Measurements from ENCODE around the gene CSF3R.
"Not testable (repeated sequence)": the region's sequence is repeated elsewhere in the genome, so short reads cannot be mapped to it uniquely, and the experiment has no call there.

CSF3R gene

DNA sequence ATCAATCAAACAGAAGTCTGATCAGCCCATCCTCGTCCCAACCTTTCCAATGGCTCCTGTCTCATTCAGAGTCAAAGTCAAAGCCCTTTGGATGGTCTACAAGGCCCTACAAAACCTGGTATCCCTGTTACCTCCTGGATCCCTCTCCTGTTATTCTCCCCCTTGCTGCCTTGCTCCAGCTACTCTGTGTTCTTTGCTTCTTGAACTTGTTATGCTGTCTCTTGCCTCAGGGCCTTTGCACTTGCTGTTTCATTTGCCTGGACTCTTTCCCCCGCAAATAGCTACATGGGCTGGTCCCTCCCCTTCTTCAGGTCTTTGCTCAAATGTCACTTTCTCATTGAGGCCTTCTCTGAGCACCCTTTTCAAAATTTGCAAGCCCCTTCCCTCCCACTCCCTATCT lies 1.4 kb upstream of the CSF3R start:
- in situ Hi-C loops (cut with MboI; ENCODE audit: low sequenced_read_pairs): no loop called here

DNA sequence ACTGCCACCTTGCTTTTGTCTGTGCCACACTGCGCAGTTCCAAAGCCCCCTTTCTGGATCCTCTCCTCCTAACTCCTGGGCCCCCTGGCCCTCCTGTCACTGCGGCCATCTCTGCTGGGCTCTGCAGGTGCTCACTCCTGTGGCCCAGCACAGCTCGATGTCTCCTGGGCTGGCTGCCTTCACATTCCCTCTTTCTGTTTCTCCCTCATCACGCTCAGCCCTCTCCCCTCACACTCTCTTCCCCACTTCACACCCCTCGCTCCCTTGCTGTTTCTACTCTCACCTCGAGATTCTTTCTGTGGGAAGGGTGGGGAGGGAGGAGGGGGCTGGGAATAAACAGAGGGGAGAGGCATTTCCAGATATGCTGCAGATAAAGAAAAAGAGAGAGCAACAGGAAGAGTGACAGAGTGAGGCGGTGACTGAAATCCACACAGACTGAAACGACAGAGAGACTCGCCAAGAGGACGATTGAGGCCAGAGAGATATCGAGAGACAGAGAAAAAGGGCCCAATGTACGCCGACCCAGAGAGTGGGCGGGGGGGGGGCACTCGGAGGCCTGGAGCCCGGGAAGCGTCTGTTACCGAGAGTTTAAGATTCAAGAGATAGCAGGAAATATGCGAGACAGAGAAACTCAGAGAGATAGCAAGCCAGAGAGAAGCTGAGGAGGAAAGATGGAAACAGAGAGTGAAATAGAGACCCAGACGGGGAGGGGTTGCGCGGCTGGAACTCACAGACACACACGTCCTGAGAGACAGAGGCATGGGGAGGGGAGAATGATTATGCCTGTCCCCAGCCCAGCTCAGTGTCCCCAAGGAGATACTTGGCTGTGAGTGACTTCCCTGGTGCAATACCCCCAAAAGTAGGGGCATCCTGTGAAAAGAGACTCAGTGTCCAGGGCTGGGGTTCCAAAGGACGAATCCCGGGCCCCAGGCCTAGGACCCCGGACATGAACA lies 666 bp downstream of the CSF3R start:
- in situ Hi-C loops (cut with MboI; ENCODE audit: low sequenced_read_pairs): no loop called here

DNA sequence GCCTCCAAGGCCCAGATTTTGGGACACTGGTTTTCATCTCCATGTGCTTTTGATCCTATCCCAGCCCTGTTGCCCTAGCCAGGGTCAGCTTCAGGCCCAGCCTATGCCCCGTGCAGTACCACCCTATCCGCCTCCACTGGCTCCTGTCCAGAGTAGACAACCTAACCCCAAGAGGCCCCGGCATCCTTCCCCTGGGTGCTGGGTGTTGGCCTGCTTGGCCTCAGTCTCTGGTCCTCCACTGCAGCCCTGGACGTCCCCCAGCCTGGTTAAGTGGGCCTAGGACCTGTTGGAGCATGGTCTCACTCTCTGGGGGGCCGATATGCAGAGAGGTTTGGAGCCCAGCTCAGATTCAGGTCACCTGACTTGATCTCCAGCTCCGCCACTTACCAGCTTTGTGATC lies 1.6 kb downstream of the CSF3R start:
- in situ Hi-C loops (cut with MboI; ENCODE audit: low sequenced_read_pairs): no loop called here

- in situ Hi-C loops (cut with MboI; ENCODE audit: low sequenced_read_pairs): no loop called here
Observed at GRCh38 chr1:36480161-36480560, 2.6 kb downstream of the CSF3R start.

GRCh38 chr1:36479505-36480051 lies 3.1 kb downstream of the CSF3R start:
- in situ Hi-C loops (cut with MboI; ENCODE audit: low sequenced_read_pairs): no loop called here

DNA sequence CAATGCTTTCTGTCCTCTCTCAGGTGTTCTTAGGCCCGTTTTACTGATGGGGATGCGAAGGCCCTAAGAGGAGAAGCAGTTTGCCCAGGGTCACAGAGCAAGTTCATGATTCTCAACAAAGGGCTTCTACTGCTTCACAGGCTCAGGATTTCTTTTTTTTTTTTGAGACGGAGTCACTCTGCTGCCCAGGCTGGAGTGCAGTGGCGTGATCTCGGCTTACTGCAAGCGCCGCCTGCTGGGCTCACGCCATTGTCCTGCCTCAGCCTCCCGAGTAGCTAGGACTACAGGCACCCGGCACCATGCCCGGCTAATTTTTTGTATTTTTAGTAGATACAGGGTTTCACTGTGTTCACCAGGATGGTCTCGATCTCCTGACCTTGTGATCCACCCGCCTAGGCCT lies 5.1 kb downstream of the CSF3R start:
- in situ Hi-C loops (cut with MboI; ENCODE audit: low sequenced_read_pairs): not testable (repeated sequence)

- in situ Hi-C loops (cut with MboI; ENCODE audit: low sequenced_read_pairs): no loop called here
Observed at GRCh38 chr1:36476945-36477344, 5.8 kb downstream of the CSF3R start.

DNA sequence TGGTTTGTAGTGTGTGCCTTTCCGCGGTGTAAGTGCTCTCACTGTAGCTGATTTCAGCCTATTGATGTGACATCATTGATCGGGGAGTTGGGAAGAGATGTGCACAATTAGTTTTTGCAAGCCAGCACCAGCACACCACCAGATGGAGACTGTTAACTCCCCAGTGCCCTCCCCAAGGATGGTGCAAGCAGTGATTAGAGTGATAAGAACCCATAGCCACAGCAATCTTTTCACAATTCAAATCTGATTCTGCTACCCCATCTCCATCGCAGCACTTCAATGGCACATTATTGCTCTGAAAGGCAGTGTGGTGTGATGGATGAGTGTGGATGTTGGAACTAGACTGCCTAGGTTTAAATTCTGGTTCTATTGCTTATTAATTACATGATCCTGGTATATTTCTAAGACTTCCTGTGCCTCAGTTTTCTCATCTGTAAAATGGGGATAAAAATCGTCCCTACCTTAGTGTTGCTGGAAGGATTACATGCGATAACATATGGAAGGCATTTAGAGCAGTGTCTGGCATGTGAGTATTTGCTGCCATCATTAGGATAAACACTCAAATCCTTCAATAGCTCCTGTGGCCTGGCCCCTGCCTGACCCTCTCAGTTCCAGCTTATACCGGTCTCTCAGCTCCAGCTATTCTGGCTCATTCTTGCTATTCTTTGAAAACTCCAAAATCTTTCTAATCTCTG lies 6.7 kb downstream of the CSF3R start:
- in situ Hi-C loops (cut with MboI; ENCODE audit: low sequenced_read_pairs): no loop called here

- in situ Hi-C loops (cut with MboI; ENCODE audit: low sequenced_read_pairs): no loop called here
Observed at GRCh38 chr1:36475341-36475740, 7.4 kb downstream of the CSF3R start.

- in situ Hi-C loops (cut with MboI; ENCODE audit: low sequenced_read_pairs): no loop called here
Observed at GRCh38 chr1:36472656-36473055, 10.1 kb downstream of the CSF3R start.

DNA sequence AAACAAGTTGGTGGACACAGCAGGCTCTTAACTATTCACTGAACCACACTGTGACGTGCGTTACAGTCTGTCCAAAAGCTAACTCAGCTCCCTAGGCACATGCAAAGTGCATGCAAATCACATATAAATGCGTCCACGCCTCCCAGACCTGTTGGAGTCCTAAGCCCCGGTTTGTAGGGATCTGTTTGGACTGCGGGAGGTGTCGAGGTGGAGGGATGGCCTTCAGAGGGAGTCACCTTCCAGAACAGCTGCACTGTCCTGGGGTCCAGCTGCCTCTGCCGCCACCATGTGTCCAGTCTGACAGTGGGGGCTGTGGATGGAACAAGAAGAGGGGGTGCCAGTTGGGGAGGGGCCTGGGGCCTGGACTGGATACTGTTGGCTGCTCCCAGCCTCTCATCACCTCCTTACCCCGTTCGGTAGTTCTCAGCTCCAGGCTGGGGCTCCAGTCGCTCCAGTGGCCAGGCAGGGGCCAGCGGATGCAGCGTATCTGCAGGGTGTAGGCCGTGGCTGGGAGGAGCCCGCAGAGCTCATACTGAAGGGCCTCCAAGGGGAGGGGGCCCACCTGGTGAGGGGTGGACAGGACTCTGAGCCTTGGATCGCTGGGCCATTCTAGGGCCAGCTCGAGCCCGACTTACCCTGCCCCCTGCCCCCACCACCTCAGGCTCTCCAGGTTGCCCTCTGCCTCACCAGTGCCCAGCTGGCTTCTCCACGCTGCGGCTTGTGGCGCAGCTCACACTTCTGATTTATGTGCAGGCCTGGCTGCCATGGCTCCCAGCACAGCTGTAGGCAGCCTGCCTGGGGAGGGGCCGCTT lies 10.7 kb downstream of the CSF3R start:
- in situ Hi-C loops (cut with MboI; ENCODE audit: low sequenced_read_pairs): no loop called here

DNA sequence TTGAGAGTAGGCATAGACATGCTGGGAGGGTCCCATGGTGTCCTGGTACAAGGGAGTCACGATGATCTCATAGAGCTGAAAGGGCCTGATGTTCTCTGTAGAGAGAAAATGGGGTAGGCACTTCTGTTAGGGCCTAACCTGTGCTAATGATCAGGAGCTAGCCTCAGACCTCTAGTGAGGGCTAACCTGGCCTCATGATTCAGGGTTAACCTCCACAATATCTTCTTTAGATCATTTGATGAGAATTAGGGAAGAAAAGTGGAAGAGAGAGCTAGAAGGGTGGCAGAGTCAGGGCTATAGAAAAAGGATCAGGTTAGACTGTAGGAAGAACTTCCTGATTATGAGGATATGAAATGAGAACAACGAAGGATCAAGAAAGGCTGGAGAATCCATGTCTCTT lies 13.6 kb downstream of the CSF3R start:
- in situ Hi-C loops (cut with MboI; ENCODE audit: low sequenced_read_pairs): no loop called here

DNA sequence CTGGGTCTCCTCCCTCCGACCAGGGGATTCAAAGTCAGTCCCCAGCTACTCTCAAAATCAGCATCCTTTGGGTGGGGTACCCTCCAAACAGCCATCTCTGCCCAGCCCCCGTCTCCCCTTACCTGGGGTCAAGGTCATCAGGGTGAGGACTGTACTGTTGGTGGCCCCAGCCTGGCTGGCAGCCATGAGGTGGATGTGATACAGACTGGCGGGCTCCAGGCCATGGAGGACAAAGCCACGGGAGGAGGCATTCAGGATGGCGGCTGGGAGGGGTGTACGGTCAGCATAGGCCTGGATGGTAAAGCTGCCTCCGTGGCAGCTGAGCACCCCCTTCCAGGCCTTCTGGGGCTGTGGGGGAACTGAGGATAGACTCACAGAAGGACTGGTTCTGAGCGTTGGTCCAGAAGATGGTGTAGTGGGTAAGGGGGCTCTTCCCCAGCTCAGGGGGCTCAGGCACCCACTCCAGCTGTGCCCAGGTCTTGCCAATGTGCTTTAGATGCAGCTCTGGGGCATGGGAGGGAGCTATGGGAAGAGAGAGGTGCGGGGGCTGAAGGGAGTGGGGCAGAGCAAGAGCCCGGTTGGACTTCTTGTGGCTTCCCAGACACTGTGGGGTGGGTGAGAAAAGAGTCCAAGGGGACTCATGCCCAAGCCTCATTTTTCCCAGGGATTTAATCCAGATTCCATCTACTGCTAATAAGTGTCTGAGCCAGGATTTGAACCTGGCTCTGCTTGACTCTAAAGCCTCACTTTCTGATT lies 14.8 kb downstream of the CSF3R start:
- in situ Hi-C loops (cut with MboI; ENCODE audit: low sequenced_read_pairs): no loop called here

DNA sequence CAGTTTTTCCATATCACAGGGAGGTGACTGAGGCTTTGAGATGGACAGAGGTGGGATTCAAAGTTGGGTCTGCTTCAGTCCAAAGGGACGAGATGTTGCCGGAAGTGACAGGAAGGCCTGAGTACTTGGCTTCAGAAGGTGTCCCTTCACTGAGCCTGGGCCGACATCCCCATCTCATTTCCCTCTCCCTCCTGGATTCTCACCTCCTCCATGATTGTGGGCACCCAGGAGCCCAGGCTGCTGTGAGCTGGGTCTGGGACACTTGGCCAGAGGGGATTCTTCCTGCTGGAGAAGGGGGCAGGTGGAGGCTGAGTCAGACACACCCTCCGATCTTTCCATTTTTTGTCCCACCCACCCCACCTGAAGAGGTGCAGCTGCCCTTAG lies 15.7 kb downstream of the CSF3R start:
- in situ Hi-C loops (cut with MboI; ENCODE audit: low sequenced_read_pairs): no loop called here

- in situ Hi-C loops (cut with MboI; ENCODE audit: low sequenced_read_pairs): no loop called here
Observed at GRCh38 chr1:36466370-36467026, 16.2 kb downstream of the CSF3R start.

- in situ Hi-C loops (cut with MboI; ENCODE audit: low sequenced_read_pairs): no loop called here
Observed at GRCh38 chr1:36465731-36466369, 16.9 kb downstream of the CSF3R start.

DNA sequence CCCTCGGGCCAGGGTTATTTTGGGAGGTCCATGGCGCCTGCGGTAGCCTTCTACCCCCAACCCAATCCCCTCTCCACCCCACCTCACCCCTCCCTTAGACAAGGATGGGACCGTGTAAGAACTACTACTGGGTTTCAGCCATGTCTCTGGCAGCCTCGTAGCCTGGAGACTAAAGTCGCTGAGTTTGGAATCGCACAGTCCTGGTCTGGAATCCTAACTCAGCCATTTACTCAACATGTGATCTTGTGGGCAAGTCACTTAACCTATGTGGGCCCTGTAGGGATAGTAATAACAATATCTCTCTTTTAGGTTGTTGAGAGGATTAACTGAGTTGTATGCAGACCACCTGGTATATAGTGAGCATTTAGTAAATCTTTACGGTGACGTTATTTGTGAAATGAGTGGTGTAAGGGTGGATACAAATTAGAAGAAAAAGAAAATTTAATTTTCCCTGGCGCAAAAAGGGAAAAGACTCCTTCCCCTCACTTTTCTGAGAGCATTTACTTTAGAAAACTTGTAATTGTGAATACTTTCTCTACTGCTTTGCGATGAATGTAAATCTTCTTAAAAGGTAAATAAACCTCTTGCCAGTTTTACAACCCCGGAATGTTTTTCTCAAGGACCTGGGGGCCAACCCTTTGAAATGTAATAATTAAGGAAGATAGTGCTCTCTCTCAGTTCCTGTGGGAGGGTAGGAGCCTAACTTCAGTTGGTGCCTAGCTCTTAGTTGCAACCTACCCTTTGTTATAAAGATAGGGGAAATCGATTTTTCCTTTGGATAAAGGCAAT lies 17.9 kb downstream of the CSF3R start:
- in situ Hi-C loops (cut with MboI; ENCODE audit: low sequenced_read_pairs): no loop called here

DNA sequence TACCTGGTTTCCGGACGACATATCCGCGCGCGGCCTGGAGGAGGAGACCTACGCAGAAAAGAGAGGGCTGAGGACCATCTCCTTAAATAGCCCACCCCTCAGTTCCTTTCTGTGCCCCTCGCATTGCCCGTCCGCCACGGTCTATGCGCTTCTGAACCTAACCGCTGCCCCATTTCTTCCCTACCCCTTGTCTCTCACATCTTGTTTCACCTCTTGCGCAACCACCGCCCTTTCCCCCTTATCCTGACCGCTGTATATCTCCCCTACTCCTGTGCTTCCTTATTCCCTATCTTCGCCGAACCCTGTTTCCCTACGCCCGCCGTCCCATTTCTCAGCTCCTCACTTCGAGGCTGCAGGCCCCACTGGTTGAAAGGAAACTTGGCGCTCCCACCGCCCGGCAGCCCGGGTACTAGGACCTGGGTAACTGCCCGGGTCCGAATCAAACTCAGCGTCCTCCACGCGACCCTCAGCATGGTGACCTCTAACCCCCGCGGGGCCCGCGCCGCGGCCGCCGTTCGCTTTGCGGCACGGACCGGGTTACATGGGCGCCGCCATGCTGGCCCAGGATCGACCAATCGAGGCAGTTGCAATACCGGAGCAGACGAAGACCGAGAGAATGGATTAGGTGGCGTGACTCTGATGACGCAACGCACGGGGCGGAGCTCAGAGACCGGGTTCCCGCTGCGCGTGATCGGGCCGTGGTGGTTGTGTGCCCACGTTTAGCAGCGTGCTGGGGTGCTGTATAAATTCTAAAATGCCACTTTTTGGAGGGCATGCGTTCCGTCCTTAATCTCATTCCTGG lies 18.7 kb downstream of the CSF3R start, which contains the start of gene MRPS15:
Gene MRPS15, minus strand, starts transcription at position 582 of the 802 bp plus-strand sequence. Its CDS starts 109 bp downstream, at position 473.
- in situ Hi-C loops (cut with MboI; ENCODE audit: low sequenced_read_pairs): no loop called here
